NB4 (cell line): ENCODE results near the gene ZNF609.

Source experiments
- DNase-seq: peaks from one replicate; pipeline ENCODE4 v3.0.0; 2010; ENCODE audit warnings: low read depth
- H3K4me3 ChIP-seq: one replicate; pipeline ENCODE4 v1.5.1; 2011; ENCODE audit warnings: mild to moderate bottlenecking, low read depth, low read length, moderate library complexity
- MYC ChIP-seq: IDR thresholded peaks from 2 replicates; pipeline ENCODE4 v1.6.1; 2011; ENCODE audit warnings: low read depth, low read length
- POLR2A ChIP-seq: IDR thresholded peaks from 2 replicates; pipeline ENCODE4 v1.6.1; 2011; ENCODE audit warnings: mild to moderate bottlenecking; ENCODE audit not compliant: insufficient read length; ENCODE audit errors: extremely low read depth
- TF ChIP-seq, protein P1 (sequence below): IDR thresholded peaks from one replicate; pipeline ENCODE4 v1.5.1; 2012; ENCODE audit warnings: low read depth, low read length
- TF ChIP-seq, protein P2 (sequence below): IDR thresholded peaks from 2 replicates; pipeline ENCODE4 v1.6.1; 2011; ENCODE audit warnings: low read depth, low read length

Gene ZNF609

DNA sequence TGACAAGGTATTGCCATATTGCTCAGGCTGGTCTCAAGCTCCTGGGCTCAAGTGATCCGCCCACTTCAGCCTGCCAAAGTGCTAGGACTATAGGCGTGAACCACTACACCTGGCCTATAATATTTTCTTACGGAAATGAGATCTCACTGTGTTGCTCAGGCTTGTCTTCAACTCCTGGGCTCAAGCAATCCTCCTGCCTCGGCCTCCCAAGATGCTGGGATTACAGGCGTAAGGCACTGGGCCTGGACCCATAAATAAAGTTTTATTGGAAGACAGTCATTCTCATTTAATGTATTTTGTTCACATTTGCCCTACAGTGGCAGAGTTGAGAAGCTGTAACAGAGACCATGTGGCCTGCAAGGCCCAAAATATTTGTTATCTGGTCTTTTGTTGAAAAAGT is 173.0 kb downstream of the ZNF609 start:
- no peak overlapping the region for H3K4me3 ChIP-seq
- TF ChIP-seq MYC (no peak), POLR2A (no peak)
- TF ChIP-seq, protein P1, sequence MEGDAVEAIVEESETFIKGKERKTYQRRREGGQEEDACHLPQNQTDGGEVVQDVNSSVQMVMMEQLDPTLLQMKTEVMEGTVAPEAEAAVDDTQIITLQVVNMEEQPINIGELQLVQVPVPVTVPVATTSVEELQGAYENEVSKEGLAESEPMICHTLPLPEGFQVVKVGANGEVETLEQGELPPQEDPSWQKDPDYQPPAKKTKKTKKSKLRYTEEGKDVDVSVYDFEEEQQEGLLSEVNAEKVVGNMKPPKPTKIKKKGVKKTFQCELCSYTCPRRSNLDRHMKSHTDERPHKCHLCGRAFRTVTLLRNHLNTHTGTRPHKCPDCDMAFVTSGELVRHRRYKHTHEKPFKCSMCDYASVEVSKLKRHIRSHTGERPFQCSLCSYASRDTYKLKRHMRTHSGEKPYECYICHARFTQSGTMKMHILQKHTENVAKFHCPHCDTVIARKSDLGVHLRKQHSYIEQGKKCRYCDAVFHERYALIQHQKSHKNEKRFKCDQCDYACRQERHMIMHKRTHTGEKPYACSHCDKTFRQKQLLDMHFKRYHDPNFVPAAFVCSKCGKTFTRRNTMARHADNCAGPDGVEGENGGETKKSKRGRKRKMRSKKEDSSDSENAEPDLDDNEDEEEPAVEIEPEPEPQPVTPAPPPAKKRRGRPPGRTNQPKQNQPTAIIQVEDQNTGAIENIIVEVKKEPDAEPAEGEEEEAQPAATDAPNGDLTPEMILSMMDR: no peak
- TF ChIP-seq, protein P2, sequence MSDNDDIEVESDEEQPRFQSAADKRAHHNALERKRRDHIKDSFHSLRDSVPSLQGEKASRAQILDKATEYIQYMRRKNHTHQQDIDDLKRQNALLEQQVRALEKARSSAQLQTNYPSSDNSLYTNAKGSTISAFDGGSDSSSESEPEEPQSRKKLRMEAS: no peak
- no peak for DNase-seq

DNA sequence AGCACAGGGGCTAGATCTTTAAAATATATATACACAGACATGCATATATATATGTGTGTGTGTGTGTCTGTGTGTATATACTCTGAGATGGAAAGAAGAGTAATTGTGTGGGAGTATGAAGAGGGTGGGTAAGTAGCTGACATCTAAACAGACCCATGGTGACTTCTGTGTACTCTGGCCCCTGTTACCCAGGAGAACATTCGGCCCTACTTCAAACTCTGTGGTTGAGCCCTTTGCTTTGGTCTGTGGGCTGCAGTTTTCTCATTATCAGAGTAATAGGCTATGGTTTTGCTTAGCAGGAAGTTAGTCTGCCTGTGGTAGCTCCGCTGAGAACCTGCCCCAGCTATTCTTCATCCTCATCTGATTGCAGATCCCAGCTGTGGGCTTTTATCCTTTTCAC is 173.6 kb downstream of the ZNF609 start:
- DNase-seq: peak; percentile 72
- TF ChIP-seq POLR2A: no peak
- TF ChIP-seq, protein P1: no peak
- TF ChIP-seq, protein P2: no peak
- TF ChIP-seq MYC: no peak
- no peak overlapping the region for H3K4me3 ChIP-seq

DNA sequence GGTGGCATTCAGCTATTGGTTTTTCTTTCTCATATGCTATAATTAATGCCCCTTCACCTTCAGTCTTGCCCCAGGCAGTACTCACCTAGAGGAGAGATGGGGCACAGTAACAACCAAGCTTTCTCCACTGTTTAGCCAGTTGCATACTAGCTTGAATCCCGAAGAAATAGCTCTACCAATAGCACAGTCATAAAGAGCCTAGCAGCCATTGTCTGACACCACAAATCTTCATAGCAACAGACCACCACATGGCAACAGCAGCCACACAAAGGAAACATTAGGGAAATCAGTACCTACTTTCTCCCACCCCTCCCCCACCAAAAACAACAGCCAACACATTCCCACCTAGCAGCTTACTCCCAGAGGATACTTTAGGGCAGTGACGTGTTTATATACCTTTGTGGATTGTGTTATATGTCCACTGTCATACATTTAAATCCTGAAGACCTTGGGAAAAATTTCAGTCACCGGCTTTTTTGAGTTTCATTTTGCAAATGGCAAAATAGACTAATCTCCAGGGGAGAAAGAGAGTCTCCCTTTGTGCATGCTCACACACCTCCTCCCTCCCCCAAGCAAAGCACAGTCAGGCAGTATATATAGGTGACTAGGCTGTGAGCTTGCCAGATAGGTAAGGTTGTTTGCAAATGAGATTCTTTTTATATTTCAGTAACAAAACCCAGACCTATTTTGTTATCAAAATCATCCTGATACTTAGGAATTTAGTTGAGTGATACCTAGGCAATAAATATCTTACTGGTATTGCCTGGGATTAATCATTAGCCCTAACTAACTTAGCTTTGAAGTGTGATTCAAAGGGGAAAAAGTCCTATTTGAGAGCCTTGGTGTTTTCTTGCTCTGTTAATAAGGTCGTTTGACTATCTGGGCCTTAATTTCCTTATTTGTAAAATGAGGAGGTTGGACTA is 174.5 kb downstream of the ZNF609 start:
- no peak for DNase-seq
- no peak overlapping the region for H3K4me3 ChIP-seq
- TF ChIP-seq, protein P1: no peak
- TF ChIP-seq POLR2A (no peak), MYC (no peak)
- TF ChIP-seq, protein P2: no peak

DNA sequence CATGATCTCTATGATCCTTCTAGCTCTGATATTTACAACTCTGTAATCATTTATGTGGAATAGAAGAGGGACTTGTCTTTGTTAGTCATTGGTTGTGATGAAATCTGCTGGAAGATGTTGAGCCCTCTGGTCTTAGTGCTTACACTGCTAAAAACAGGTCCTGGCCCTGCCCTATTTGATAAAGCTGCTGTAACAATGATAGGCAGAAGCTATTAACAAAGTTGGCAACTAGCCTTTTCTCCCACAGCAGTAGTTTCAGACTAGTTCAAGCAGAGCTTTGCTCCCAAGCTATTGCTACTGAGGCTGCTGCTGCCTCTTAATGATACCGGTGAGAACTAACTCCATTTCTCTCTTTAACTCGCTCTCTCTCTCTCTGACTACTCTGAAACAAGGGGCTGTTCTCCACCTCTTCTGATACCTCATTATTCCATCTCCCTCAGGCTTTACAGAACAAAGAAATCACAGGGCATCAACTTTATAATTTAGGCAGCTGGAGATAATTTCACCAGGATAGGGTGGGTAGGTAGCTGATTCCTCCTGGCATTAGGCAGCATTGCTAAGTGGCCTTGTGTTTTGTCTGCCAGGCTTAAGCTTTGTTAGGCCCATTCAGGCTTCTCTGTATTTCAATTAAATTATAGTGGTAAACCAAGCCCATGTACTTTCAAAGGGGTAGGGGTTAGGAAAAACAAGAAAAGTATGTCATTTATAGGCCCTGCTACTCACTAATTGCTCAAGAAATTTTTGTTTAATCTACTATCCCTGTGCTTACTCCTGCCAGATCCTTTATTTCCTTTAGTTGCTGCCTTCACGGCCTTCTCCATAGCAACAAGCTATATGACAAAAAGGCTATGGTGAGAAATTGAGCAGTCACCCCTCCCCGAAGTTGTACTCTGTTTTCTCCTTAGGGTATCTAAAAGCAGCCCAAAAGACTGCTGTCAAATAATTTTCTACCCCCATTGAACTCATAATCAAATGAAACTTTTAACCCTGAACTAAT is 175.4 kb downstream of the ZNF609 start:
- TF ChIP-seq, protein P1: no peak
- TF ChIP-seq, protein P2: no peak
- TF ChIP-seq MYC (no peak), POLR2A (no peak)
- no peak overlapping the region for H3K4me3 ChIP-seq
- peak; percentile 28 for DNase-seq

DNA sequence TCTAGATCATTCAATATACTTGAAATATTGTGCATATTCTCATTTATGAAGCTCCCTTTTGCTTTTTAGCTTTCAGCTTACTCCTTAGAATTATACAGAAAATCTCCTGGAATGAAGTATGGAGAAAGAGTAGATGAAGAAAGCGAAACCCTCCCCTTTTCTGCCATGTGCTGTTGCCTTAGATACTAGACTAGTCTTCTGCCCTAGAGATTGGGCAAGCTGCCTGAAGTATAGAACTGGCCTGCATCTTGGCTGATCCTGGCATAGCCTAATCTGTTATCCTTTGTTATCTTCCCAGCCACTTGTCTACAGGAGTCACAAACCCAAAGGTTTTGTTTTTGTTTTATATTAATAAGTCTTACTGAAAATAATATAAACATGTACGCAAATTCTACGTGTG is 176.2 kb downstream of the ZNF609 start:
- TF ChIP-seq MYC: no peak
- TF ChIP-seq POLR2A: no peak
- TF ChIP-seq, protein P1: no peak
- TF ChIP-seq, protein P2: no peak
- no peak overlapping the region for H3K4me3 ChIP-seq
- no peak for DNase-seq
